PC-9 (cell line): ENCODE measurements around the gene ZNF618.

ENCODE experiments used
- EZH2 ChIP-seq: fragments of 200-600 bp; sonication (generic); IDR thresholded peaks from 2 replicates; pipeline ENCODE4 v1.8.0; 2017; ENCODE audit warnings: antibody characterized with exemption, low read depth
- TF ChIP-seq, protein P1 (sequence below): fragments of 200-600 bp; sonication (generic); conservative IDR thresholded peaks from 2 replicates; pipeline ENCODE4 v1.6.1; 2017; ENCODE audit warnings: mixed run types, antibody characterized with exemption, mild to moderate bottlenecking, moderate library complexity

GRCh38 chr9:114049441-114050225 lies 173.5 kb downstream of the ZNF618 start:
- TF ChIP-seq, protein P1, sequence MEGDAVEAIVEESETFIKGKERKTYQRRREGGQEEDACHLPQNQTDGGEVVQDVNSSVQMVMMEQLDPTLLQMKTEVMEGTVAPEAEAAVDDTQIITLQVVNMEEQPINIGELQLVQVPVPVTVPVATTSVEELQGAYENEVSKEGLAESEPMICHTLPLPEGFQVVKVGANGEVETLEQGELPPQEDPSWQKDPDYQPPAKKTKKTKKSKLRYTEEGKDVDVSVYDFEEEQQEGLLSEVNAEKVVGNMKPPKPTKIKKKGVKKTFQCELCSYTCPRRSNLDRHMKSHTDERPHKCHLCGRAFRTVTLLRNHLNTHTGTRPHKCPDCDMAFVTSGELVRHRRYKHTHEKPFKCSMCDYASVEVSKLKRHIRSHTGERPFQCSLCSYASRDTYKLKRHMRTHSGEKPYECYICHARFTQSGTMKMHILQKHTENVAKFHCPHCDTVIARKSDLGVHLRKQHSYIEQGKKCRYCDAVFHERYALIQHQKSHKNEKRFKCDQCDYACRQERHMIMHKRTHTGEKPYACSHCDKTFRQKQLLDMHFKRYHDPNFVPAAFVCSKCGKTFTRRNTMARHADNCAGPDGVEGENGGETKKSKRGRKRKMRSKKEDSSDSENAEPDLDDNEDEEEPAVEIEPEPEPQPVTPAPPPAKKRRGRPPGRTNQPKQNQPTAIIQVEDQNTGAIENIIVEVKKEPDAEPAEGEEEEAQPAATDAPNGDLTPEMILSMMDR = no peak
- no peak for TF ChIP-seq EZH2
